GM21367 (cell line): ENCODE results near the gene NUP62.
"Not testable (repeated sequence)": the region's sequence is repeated elsewhere in the genome, so short reads cannot be mapped to it uniquely, and the experiment has no call there.

Source experiments
- ATAC-seq: cut with Tn5 transposase; IDR thresholded peaks from one replicate; pipeline ENCODE4 v1.9.1; 2021; ENCODE audit not compliant: unreplicated experiment

The NUP62 gene

GRCh38 chr19:49951806-49952478 lies 22.6 kb upstream of the NUP62 start:
- no peak for ATAC-seq

- no peak for ATAC-seq
These were observed 21.7 kb upstream of the NUP62 start for GRCh38 chr19:49950956-49951526.

DNA sequence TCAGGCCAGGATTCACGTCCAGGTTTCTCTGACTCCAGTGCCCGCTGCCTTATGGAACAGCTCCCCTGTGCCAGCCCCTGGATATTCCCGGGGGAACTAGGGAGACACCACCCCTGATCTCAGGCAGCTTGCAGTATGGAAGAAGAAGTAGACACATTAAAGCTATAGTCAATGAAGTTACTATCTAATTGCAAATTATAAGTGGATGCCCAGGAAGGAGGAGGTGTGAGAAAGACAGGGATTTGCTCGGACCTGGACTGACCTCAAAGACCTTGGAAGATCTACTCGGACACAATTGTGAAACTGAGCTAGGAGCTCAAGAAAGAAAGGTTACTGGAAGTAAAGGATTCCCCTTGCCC lies 21.3 kb upstream of the NUP62 start:
- ATAC-seq = no peak

DNA sequence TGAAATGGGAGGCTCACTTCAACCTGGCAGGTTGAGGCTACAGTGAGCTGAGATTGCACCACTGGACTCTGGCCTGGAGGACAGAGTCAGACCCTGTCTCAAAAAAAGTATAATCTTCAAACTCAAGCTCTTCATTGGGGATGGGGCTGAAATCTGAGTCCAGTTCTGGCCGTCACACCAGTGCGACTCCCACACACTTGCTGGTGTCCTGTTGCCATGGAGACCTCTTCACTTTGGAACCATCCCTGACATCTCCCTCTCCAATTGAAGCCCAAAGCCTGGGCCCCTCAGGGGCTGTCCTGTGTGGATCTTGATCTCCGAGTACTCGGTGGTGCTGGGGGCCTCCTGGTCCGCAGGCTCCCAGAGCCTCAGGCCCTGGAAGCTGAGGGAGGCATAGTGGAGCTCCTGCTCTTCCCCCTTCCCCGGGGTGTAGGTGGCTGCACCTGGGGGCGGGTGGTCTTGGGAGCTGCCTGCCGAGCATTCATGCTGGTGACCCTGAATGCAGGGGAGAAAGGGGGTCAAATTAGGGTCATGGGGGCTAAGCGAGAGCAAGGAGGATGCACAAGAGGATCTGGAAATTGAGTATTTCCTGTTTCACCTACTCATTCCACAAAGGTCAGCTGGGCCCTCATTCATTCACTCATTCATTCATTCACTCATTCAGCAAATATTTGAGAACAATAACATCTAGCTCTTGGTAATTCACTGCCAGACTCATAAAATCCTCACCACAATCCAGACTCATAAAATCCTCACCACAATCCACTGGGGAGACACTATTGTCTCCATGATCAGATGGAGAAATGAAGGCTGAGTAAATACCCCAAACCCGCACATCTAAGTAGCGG lies 20.7 kb upstream of the NUP62 start:
- ATAC-seq = no peak

DNA sequence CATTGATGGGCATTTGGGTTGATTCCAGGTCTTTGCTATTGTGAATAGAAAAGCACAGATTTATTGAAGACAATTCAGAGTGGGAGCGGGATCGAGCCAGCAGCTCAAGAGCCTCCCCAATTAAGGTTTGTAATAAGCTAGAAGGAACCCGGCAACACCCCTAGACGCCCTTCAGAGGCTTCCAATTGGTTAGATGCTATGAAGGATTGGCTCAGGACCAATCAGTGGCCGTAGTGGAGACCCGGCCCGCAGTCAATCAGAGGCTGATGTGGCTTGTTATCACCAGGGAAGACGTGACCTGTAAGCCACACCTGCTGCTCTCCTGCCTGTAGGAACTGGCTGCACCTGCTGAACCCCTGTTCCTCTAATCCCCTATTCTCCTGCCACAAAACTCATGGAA lies 17.1 kb upstream of the NUP62 start:
- no peak for ATAC-seq

- ATAC-seq = not testable (repeated sequence)
These were observed 15.3 kb upstream of the NUP62 start for GRCh38 chr19:49944567-49944966.

GRCh38 chr19:49940482-49940791 lies 11.1 kb upstream of the NUP62 start:
- ATAC-seq = no peak

DNA sequence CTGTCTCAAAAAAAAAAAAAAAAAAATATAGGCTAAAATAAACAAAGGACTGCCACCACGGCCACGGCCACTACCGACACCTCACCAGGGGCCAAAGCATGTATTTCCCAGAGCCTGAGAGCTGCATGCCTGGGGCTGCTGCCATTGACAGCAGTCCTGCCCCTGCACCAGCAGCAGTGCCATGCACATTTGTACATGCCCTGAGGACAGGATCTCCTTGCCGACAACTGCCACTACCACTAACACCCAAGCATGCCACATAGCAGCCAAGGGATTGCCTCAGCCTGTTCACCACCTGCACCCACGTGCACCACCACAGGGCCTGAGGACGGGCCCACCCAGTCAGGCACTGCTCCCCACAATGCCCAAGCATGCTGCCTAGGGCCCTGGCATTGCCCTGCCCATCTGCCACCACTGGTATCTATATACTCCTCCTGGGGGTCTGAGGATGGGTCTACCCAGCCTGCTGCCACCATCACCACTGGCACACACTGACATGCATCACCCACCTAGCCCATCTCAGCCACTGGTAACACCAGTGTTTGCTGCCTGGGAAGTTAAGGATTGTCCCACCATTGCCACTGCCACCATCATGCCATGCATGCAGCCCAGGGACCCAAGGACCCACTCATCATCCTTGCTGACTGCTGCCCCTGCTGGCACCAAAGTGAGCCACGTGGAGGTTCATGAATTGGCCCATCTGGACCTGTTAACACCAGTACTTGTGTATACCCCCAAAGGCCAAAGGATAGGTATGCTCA lies 10.6 kb upstream of the NUP62 start:
- no peak for ATAC-seq

GRCh38 chr19:49938662-49939061 lies 9.4 kb upstream of the NUP62 start:
- no peak for ATAC-seq

DNA sequence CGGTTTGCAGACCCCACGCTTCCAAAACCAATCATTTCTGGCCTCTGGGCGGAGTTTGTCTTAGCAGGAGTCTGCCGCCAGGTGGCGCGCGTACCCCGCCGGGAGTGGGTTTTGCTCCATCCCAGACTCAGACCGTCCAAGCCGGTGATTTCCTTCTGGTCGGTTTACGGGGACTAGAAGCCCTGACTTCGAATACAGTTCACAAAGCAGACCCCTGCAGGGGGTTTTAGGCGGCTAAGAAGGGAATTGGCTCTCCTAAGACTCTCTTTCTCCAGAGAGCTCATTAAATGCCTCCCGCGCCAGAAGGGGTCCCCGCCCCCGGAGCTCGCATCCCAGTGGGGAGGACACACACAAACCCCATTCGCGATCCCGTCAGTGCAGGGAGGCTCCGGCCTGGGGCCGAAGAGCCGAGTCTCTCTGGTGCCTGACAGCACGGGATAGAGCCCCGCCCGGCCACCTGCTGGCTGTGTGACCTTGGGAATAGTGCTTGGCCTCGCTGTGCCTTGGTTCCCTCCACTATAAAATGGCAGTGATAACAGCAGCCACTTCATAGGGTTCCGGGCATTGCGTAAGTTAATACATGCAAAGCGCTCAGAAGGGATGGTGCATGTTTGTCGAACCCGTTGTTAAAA lies 8.6 kb upstream of the NUP62 start:
- no peak for ATAC-seq

GRCh38 chr19:49936549-49936948 lies 7.2 kb upstream of the NUP62 start:
- no peak for ATAC-seq

- ATAC-seq = no peak
These were observed 4.3 kb upstream of the NUP62 start for GRCh38 chr19:49933643-49934042.

DNA sequence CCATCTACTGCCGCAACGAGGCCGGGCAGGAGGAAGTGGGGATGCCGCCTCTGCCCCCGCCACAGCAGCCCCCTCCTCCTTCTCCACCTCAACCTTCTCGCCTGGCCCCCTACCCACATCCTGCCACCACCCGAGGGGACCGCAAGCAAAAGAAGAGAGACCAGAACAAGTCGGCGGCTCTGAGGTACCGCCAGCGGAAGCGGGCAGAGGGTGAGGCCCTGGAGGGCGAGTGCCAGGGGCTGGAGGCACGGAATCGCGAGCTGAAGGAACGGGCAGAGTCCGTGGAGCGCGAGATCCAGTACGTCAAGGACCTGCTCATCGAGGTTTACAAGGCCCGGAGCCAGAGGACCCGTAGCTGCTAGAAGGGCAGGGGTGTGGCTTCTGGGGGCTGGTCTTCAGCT lies 3.4 kb upstream of the NUP62 start:
- no peak for ATAC-seq

DNA sequence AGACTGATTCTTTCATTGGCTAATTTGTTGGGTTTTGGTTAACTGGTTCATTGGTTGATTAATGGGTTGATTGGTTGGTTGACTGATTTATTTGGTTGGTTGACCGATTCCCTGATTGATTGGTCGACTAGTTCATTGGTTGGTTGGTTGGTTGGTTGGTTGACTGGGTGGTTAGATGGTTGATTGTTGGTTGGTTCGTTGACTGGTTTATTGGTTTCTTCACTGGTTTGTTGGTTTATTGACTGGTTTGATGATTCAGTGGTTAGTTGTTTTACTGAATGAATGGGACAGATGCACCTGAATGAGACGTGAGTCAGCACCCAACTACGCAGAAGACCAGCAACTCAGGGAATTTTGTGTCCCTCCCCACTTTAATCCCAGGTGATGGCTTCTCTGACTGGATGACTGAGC lies 2.7 kb upstream of the NUP62 start:
- no peak for ATAC-seq

- no peak for ATAC-seq
These were observed 2.2 kb upstream of the NUP62 start for GRCh38 chr19:49931293-49932040.

DNA sequence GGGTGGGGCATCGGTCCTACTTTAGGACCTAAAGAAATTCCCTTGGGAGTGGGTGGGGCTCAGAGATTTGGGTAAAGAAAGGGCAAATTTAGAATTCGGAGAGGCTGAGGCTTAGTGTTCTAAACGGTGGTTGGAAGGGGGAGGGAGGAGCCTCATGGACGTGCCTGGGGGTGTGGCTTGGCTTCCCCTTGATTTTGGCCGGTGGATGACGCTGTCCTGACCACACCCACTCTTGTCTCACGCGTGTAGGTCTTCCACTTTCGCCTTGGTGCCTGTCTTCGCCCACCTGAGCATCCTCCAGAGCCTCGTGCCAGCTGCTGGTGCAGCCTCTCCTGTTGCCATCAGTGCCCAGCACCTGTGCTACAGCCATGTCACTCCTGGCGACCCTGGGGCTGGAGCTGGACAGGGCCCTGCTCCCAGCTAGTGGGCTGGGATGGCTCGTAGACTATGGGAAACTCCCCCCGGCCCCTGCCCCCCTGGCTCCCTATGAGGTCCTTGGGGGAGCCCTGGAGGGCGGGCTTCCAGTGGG lies 1.2 kb upstream of the NUP62 start:
- no peak for ATAC-seq

DNA sequence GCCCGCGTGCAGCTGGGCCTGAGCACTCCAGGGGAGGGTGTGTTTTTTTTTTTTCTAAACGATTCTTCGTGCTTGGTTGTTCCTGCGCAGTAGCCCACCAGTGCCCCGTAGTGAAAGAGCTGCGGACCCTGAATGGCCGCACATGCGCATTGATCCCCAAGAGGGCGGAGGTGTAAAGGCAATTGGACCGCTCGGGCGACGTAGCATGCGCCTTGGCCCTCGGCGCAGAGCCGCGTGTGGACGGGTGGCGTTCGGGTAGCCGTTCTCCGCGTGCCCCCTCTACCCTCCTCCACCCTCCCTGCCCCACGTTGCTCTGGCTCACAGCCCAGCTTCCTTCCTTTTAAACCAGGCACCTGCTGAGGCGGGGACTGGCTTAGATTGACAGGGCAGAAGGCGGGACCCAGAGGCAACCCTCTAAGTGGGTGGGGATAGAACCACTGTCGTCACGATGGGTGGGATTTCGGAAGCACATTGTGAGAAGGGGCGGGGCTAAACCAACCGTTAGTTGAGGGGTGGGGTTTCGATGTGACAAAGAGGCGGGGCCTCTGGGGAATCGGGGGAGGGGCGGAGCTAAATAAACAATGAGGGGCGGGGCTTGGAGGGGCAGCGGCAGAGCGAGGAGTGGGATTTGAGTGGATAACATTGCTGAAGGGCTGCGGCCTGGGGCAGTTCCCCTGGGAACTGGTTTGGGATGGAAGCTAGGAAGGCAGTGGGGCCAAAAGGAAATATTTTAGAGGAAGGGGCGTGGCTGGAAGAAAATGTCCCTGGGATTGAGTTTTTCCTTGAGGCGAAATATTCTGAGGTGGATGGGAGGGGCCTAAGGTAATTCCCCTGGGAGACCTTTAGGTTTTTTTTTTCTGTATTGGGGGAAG lies 543 bp upstream of the NUP62 start:
- peak; percentile 54 for ATAC-seq

DNA sequence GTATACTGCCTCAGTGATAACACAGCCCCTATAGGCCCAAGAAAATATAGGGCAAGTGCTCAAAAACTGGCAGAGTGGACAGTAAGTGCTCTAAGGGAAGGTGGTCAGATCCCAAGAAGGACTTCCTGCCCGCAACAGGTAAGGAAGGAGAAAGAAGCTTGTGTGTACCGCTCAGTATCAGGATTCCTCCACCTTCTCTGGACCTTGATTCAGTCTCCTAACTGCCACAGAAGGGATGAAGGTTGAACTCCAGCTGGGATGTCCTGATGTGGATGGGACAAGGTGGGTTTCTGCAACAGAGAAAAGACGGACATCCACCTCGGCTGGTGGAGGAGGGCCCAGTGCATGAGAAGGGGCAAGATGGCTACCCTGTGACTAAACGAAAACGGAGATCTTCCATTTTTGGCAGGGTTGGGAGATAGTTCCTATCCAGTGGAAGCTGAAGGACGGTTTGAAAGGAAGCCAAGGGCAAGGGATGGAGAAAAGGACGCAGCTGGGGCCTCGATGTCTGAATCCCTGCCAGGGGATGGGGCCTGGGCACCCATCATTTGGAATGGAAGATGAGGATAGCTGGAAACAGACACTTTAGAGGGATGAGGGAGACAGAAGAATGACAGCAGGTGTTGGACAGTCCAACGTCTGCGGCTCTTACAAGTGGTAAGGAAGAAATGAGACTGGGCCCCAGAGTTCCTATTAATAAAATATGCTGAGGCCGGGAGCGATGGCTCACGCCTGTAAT lies 1.6 kb downstream of the NUP62 start:
- no peak for ATAC-seq

- ATAC-seq = no peak
These were observed 2.8 kb downstream of the NUP62 start for GRCh38 chr19:49926515-49926914.
